ENCODE data around the gene WDR73. TPM values are rescaled to one million over a fixed set of nuclear protein-coding genes. Genes with fewer than 3 reads are reported as not detected.

WDR73 gene
- polyA plus RNA-seq, 1 donor (not counting 4 experiments of a cell fraction or from before 2014, with no cell fraction given), result 23.6 TPM

GRCh38 chr15:84661001-84661400 is 6.9 kb upstream of the WDR73 start:
- TF ChIP-seq CTCF (optimal IDR thresholded peaks at IDR 0.05 in 1 of 3, IDR thresholded peaks at IDR 0.05 in 1 of 3, conservative IDR thresholded peaks at IDR 0.05 in 1 of 3; ENCODE audit: extremely low read depth in 1 of 3, insufficient read depth in 2 of 3, low read length in 3 of 3) (no peak), EZH2 (IDR thresholded peaks at IDR 0.05; ENCODE audit: low read length) (no peak)
- peaks cover 3 to 4% of the 10 kb centered on the region in 2 experiments for H3K36me3 ChIP-seq (ENCODE audit: control insufficient read depth in 2 of 2, extremely low read depth in 1 of 2, insufficient read depth in 2 of 2, low read length in 2 of 2)
- no peak overlapping the region for H3K4me3 ChIP-seq (ENCODE audit: control insufficient read depth in 2 of 3, extremely low read depth in 1 of 3, insufficient read depth in 2 of 3, low read depth in 1 of 3, low read length in 3 of 3)
- dilution Hi-C loops (cut with MboI; ENCODE audit: extremely low pct_ligation_motif_present, low sequenced_read_pairs), result no loop called here
- H4K20me1 ChIP-seq (ENCODE audit: control insufficient read depth, extremely low read depth, insufficient read depth, low read length), result no peaks in the 10 kb centered on the region
- H2AFZ ChIP-seq (ENCODE audit: control insufficient read depth, low read length), result no peak overlapping the region
- H3K9ac ChIP-seq (ENCODE audit: control insufficient read depth, extremely low read depth, insufficient read depth, low read length), result no peak overlapping the region
- peaks cover 11% of the 10 kb centered on the region for H3K4me1 ChIP-seq (ENCODE audit: control insufficient read depth, extremely low read depth, insufficient read depth, low read length)
- no peak overlapping the region for H3K27ac ChIP-seq (ENCODE audit: control insufficient read depth, insufficient read depth, low read length)
- H3K27me3 ChIP-seq (ENCODE audit: control insufficient read depth, extremely low read depth, insufficient read depth, low read length), result no peaks in the 10 kb centered on the region
- no peaks in the 10 kb centered on the region for H3K9me3 ChIP-seq (ENCODE audit: control insufficient read depth, low read depth, low read length)
- no peaks in the 10 kb centered on the region for H3K9me1 ChIP-seq (ENCODE audit: control insufficient read depth, extremely low read depth, insufficient read depth, low read length)
- H3K4me2 ChIP-seq (ENCODE audit: control insufficient read depth, extremely low read depth, insufficient read depth, low read depth, low read length), result no peak overlapping the region
- no peak for DNase-seq (ENCODE audit: low read depth, low spot score)
- H3K79me2 ChIP-seq (ENCODE audit: control insufficient read depth, insufficient read depth, low read length), result no peaks in the 10 kb centered on the region
- FAIRE-seq, result no peak

GRCh38 chr15:84659904-84660781 is 6.1 kb upstream of the WDR73 start:
- TF ChIP-seq EZH2 (IDR thresholded peaks at IDR 0.05; ENCODE audit: low read length) (no peak), CTCF (optimal IDR thresholded peaks at IDR 0.05 in 1 of 3, IDR thresholded peaks at IDR 0.05 in 1 of 3, conservative IDR thresholded peaks at IDR 0.05 in 1 of 3; ENCODE audit: extremely low read depth in 1 of 3, insufficient read depth in 2 of 3, low read length in 3 of 3) (no peak)
- Histone ChIP-seq H3K9me1 (ENCODE audit: control insufficient read depth, extremely low read depth, insufficient read depth, low read length) (no peaks in the 10 kb centered on the region), H3K79me2 (ENCODE audit: control insufficient read depth, insufficient read depth, low read length) (no peaks in the 10 kb centered on the region), H2AFZ (ENCODE audit: control insufficient read depth, low read length) (no peak overlapping the region), H3K36me3 (ENCODE audit: control insufficient read depth in 2 of 2, extremely low read depth in 1 of 2, insufficient read depth in 2 of 2, low read length in 2 of 2) (peaks cover 0 to 5% of the 10 kb centered on the region in 2 experiments), H3K9ac (ENCODE audit: control insufficient read depth, extremely low read depth, insufficient read depth, low read length) (no peak overlapping the region), H3K4me2 (ENCODE audit: control insufficient read depth, extremely low read depth, insufficient read depth, low read depth, low read length) (no peak overlapping the region), H3K27me3 (ENCODE audit: control insufficient read depth, extremely low read depth, insufficient read depth, low read length) (no peaks in the 10 kb centered on the region), H3K4me1 (ENCODE audit: control insufficient read depth, extremely low read depth, insufficient read depth, low read length) (peaks cover 12% of the 10 kb centered on the region), H3K27ac (ENCODE audit: control insufficient read depth, insufficient read depth, low read length) (no peak overlapping the region), H3K9me3 (ENCODE audit: control insufficient read depth, low read depth, low read length) (no peaks in the 10 kb centered on the region), H3K4me3 (ENCODE audit: control insufficient read depth in 2 of 3, extremely low read depth in 1 of 3, insufficient read depth in 2 of 3, low read depth in 1 of 3, low read length in 3 of 3) (no peak overlapping the region), H4K20me1 (ENCODE audit: control insufficient read depth, extremely low read depth, insufficient read depth, low read length) (no peaks in the 10 kb centered on the region)
- FAIRE-seq, result no peak
- dilution Hi-C loops (cut with MboI; ENCODE audit: extremely low pct_ligation_motif_present, low sequenced_read_pairs), result no loop called here
- no peak for DNase-seq (ENCODE audit: low read depth, low spot score)
